GM19324 (cell line): Measurements from ENCODE around the gene ADAMTS18.
"Not testable (repeated sequence)": the region's sequence is repeated elsewhere in the genome, so short reads cannot be mapped to it uniquely, and the experiment has no call there.

Experiments used
- ATAC-seq: cut with Tn5 transposase; IDR thresholded peaks from one replicate; pipeline ENCODE4 v1.9.1; 2021; ENCODE audit warnings: mild to moderate bottlenecking, moderate library complexity; ENCODE audit not compliant: unreplicated experiment, low FRiP score

Gene ADAMTS18

DNA sequence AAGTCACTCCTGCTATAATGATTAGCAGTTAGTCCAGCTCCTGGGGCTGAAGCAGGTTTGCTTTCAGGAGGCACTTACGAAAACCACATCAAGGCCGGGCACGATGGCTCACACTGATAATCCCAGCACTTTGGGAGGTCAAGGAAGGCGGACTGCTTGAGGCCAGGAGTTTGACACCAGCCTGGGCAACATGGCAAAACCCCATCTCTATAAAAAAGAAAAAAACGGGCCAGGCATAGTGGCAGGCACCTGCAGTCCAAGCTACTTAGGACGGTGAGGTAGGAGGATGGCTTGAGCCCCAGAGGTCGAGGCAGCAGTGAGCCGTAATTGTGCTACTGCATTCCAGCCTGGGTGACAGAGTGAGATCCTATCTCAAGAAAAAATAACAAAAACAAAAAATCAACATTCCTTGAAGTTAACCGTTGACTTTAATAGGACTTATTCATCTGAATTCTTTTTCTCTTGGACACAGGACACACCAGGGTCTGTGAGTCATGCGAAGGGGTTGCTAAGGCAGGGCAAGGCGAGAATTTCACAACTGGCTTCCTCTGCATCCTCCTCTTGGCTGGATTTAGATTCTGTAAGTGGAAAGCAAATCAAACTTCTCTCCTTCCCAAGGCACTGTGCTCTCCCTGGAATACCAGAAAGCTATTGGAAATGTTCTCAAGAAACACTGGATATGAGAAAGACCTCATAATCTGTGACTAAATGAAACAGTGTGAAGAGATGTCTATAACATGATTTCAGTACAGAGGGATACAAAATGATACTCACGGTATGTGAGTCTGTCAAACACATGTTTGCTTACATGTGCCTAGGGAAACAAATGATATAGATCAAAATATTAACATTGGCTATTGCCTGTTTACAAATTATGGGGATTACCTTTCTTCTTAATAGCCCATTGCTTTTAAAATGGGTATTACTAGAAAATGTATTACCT is 136.1 kb downstream of the ADAMTS18 start:
- ATAC-seq, result no peak

DNA sequence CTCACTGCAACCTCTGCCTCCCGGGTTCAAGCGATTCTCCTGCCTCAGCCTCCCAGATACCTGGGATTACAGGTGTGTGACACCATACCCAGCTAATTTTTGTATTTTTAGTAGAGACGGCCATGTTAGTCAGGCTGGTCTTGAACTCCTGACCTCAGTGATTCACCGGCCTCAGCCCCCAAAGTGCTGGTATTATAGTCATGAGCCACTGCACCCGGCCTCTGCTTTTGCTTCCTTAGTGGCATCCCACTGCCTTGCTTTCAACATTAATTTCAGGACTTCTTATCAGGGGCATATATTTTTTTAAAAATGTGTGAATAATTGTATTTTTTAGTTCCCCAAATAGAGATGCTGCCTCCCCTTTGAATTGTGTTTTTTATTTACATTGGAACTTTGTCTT is 136.8 kb downstream of the ADAMTS18 start:
- ATAC-seq, result no peak

DNA sequence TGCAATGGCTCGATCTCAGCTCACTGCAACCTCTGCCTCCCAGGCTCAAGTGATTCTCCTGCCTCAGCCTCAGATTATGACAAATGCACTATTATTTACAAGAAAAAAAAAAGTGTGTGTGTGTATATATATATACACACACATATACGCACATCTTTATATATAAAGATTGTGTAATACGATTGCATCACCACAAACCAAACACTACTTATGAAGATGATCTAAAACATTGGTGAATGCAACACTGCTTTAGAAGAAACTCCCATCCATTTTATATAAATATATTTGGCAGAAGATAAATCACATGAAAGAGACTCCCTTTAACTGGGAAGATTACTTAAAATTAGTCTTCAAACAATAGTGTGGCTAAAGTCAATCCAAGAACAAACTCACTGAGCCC is 138.9 kb downstream of the ADAMTS18 start:
- ATAC-seq, result no peak

DNA sequence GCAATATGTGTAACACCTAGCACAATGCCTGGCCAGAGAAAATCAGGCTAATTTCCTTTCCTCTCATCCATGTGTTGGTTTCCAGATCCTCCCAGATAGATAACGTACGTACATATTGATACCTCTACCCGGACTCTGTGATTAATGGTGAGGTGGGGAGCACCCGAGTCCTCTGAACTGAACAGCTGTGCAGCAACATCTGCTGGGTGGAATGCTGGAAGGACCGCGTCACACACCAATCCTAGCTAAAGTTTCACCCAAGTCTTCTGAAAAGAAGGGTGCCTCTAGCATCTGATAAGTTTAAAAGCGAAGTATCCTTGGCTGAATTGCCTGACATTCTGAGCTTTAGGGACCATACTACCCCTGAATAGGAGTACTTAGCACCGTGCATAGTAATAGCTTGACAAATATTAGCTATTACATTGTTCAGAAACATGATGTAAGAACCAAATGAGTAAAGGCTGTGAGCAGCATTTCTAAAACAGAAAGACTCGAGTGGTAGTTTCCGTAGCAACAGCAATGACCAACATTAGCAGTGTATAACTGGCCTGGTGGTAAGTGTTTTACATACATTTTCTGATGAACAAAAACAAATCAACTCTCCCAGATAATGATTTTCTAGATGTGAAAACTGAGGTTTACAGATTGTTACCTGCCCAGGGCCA is 144.3 kb downstream of the ADAMTS18 start:
- no peak for ATAC-seq

DNA sequence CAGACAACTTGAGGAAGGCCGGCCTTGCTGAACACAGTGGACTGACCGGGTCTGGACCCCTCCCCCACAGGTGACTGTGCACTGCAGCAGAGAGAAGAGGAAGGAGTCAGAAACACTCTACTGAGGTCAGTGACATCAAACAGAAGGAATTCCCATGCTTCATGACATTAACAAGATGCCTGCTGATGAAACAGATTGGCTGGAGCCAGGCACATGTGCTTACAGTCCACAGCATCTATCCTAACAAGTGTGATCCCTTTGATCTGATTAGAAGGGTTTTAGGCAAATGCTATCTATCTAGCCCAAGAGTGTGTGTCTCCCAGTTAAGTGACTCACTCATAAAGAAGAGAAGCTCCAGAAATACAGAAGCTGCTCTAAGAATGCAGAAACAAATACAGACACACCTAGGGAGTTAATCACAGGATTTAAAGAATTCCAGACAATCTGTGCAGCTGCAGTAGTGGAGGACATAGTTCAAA is 145.5 kb downstream of the ADAMTS18 start:
- no peak for ATAC-seq

DNA sequence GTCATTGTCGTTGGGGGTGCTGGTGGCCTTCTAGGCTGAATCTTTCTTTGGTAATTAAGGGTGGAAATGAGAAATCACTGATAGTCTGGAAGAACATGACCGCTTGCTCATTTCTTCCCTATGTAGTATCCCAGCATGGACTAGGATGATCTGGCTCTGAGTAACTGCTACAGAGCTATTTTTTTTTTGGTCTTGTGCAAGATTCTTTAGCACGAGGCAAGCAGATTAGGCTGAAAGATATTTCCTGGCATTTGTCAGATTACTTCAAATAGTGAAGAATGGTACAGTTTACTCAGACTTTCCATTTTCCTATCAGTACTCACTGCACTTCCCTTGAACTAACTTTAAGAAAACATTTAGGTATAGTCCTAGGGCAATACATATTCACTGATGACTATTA is 146.6 kb downstream of the ADAMTS18 start:
- ATAC-seq, result no peak

DNA sequence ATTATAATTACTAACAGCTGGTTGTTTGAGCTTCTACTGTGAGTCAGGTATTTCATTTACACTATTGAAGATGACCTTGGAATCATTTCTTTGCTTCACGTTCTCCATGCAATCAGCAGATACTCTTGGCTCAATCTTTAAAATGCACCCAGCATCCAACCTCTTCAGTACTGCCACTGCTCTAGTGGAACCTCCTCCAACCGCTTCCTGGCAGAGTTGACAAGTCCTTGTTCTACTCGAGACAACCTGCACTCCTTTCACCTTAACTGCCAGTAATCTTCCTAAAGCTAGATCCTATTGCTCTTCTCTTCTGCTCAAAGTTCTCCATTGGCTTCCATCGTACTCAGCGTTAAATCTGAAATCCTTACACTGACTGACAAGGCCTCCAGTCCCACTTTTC is 149.2 kb downstream of the ADAMTS18 start:
- ATAC-seq, result no peak

DNA sequence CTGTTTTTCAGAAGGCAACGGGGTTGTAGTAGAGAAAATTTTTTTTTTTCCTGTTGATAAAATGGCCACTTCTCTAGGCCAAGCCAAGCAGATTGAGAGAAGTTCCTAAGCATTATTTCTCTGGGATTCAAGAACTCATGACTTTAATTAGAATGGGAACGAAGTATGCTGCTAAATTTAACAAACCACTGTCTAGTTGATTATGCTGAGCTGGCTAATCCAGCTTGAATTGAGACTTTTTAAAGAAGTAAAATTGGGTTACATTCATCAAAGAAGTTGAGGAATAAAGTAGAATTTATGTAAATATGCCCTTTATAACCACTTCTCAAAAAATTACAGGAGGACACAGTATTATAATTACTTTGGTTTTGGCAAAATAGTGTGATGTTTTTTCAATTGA is 152.5 kb downstream of the ADAMTS18 start:
- ATAC-seq, result no peak

DNA sequence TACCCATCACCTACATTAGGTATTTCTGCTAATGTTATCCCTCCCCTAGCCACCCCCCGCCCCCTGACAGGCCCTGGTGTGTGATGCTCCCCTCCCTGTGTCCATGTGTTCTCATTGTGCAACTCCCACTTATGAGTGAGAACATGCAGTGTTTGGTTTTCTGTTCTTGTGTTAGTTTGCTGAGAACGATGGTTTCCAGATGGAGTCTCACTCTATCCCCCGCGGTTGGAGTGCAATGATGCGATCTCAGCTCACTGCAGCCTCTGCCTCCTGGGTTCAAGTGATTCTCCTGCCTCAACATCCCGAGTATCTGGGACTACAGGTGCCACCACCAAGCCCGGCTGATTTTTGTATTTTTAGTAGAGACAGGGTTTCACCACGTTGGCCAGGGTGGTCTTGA is 155.5 kb downstream of the ADAMTS18 start:
- not testable (repeated sequence) for ATAC-seq

DNA sequence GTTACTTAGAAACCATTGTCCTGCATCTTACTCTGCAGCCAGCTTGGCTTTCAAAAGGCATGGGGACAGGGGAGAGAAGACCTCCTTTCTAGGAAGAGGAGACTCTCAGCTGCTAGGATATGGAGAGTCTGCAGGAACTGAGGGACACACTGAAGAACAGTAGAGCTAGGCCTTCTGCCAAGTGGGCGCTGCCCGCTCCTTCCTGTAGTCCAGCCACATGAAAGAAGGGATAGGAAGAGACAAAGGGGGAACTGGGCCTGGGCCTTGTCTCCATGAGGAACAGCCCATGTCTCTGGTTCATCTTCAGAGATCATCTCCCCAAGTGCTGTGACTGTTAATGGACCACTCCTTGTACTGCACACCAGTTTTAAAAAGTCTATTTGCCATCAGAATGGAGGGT is 157.3 kb downstream of the ADAMTS18 start:
- no peak for ATAC-seq

DNA sequence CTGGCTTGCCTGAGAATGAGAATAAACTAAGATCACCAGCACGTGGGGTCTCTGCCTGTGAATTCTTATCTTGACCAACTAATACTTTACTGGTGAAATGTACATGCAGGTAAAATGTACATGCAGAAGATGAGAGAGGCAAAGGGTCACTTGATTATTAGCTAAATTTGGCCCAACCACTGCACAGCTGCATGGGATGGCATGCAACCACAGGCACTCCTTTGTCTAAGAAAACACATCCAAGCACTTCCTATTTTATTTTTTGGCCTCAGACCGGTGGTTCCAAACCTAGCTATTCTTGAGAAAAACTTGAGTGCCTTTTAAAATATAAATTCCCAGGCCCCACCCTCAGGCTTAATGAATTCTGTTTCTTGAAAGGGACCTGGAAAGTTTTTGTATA is 157.7 kb downstream of the ADAMTS18 start:
- ATAC-seq, result no peak

DNA sequence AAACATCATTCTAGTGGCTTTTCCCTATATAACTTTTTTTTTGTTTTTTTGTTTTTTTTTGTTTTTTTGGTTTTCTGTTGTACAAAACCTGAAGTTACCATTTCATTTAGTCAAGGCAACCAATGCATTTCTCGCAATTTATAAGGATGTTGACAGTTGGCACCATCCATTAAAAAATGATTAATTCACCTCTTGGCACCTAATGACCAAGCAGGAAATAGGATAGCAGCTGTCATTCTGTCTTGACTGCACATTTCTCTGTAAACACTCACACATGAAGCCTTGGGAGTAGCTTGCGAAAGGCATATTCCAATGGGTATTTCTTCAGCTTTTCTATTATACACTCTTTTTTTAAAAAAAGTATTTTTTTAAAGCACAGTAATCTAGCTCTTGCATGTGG is 158.2 kb downstream of the ADAMTS18 start:
- no peak for ATAC-seq

DNA sequence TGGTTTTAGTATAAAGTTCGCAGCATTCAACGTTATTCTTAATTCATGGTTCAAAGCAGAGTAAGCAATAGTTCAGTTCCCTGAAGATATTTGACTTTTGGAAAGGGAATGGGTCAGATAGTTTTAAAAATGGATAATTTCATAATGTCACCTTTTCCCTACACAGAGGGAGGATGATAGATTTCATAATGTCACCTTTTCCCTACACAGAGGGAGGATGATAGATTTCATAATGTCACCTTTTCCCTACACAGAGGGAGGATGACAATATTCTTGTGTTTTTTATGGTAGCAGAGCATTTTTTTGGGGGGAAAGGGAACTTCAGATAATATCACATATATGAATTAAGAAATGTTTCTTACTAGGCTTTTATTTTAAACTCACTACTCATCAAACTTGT is 159.5 kb downstream of the ADAMTS18 start:
- ATAC-seq, result not testable (repeated sequence)

DNA sequence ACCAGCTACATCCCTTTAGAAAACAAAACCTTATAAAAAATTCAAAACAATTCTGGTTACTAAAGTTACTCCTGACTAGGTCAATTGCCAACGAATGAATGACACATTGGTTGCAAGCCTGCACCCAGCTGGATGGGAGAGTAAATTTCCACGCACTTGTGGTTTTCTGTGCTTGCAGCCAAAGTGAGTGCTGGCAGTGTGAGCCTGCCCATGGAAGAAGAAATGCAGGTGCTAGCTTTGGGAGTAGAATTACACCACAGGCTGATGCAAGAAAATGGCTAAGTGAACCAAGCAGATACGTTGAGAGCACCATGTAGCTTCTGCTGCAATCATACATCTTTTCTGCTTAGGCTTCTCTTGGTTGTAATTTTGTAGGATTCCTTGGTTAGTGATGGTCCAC is 161.0 kb downstream of the ADAMTS18 start:
- no peak for ATAC-seq

DNA sequence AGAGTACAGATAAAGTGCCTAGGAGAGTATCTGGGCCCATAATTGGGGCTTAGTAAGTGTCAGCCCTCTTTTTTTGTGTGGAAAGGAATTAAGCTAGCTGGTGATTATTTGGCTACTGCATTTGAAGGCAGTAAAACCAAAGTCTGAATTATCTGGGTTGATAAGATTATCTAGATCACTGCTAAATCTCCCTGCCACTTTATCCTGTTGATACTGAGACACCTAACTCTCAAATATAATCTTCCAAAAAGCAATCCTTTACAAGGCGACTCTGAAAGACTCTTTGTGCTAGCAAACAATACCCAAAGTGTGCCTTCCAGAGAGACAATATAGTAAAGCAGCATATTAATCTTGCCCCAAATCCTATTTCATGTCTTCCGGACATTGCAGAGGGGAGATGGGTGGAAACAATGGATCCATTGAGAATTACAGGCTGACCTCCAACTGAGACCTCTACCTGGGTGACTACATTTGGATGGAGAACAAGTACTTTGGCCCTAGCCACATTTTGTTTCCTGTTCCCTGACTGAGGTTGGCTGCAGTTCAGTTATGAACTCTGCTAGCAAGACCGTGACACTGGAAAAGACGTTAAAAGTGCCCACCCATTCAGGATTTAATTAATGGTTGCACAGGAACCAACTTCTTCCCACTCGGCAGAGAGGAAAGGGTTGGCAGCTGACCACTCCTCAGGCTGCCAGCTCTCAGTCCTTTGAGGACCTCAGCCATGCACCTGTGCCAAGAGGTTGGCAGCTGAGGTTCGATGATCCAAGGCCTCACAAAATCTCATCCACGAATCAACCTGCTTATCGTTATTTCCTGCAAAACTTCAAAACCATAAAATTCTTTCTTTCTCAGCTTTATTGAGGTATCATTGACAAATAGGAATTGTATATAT is 163.1 kb downstream of the ADAMTS18 start:
- ATAC-seq, result no peak

DNA sequence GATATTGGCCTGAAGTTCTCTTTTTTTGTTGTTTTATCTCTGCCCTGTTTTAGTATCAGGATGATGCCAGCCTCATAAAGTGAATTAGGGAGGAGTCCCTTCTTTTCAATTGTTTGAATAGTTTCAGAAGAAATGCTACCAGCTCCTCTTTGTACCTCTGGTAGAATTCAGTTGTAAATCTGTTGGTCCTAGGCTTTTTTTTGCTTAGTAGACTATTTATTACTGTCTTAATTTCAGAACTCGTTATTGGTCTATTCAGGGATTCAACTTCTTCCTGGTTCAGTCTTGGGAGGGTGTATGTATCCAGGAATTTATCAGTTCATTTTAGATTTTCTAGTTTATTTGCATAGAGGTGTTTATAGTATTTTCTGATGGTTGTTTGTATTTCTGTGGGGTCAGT is 168.6 kb downstream of the ADAMTS18 start:
- not testable (repeated sequence) for ATAC-seq

DNA sequence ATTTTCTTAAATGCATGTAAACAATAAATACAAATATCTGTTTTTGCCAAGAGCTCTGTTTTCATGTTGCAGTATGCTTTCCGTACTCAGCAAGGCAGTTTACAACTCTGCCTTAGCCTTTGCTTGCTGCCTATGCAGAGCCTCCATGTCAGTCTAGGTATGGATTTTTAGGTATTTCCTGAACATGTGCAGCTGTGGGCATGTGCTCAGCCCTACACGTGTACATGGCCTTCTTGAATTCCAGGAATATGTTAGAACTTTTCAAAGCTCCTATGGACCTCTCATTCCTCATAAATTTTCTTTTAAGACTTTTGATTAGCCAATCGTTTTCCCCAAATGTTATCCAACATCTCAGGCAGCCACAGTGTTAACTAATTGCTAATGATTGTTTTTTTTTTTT is 171.9 kb downstream of the ADAMTS18 start:
- ATAC-seq, result no peak

DNA sequence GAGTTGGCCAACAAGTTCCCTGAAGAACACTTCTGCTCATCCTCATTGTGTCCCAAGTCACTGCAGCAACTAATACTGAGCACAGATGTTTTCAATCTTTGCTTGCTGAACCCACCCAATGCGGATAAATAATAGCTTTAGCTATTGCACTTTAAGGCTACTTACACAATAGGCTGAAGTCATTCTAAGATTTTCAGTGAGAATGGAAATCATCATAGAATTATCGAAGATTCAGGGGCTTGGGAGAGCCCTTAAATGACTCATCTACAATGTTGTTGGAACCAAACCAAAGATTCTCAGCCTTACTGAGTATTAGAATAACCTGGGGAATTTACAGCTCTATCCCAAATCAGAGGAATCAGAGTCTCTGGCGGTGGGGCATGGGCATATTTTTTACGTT is 184.4 kb downstream of the ADAMTS18 start:
- ATAC-seq, result no peak

DNA sequence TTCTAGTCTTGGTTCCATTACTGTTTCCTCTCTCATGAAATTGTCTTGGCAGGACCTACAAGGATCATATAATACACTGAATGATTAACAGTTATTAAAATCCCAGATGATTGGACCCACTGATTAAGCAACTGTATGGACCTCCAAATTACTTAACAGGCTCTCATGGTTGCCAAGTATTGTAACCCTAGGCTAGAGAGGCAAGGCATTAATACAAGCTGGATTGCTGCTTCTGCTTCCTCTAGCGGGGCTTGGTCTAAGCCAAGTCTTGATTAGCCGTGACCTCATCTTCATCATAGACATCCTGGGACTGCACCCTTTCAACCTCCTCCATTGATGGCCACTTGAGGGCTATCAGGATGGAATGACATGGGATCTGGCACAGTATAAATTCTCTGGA is 188.7 kb downstream of the ADAMTS18 start:
- ATAC-seq, result no peak

DNA sequence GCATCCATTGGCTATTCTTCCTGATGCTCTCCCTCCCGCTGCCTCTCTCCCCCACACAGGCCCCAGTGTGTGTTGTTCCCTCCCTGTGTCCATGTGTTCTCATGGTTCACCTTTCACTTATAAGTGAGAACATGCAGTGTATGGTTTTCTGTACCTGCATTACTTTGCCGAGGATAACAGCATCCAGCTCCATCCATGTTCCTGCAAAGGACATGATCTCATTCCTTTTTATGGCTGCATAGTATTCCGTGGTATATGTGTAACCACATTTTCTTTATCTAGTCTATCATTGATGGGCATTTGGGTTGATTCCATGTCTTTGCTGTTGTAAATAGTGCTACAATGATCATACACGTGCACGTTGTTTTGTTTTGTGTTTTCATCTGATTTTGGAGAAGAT is 192.4 kb downstream of the ADAMTS18 start:
- not testable (repeated sequence) for ATAC-seq

DNA sequence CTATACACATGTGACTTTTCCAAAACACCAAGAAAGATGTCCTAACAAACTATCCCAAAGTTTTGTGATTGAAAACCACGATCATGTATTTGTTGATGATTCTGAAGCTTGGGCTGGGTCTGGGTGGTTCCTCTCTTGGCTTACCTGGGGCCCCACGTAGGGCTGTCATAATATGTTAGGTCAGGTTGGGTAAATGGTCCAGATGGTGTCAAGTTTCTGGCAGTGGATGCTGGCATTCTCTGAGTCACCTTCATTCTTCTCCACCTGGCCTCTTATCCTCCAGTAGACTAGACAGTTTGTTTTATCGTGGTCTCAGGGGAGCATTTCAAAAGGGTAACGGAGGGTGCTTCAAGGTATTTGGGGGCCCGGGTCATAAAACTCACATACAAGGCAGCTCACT is 196.2 kb downstream of the ADAMTS18 start:
- ATAC-seq, result no peak
